ENCODE measurements around the gene DYNLT2B.
"Not testable (repeated sequence)": the region's sequence is repeated elsewhere in the genome, so short reads cannot be mapped to it uniquely, and the experiment has no call there.

The DYNLT2B gene

DNA sequence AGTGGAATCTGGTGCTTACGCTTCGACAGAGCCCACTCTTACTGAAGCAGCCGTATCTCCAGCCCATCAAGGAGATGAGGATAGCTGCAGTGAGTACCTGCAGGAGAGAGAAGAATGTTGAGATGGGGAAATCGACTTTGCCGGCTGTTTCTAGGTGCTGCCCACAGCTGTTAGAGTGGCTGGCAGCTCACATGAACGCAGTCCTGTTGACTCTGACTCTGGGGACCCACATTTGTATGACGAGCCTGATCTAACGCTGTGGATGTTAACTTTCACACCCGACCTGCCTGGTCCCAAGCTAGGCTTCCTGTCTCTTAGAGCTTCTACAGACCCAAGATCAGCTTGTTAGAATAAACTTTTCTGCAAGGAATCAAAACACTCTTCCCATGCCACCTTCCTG lies 8.9 kb upstream of the DYNLT2B start:
- DNase-seq (ENCODE audit: low read depth) = no peak

DNA sequence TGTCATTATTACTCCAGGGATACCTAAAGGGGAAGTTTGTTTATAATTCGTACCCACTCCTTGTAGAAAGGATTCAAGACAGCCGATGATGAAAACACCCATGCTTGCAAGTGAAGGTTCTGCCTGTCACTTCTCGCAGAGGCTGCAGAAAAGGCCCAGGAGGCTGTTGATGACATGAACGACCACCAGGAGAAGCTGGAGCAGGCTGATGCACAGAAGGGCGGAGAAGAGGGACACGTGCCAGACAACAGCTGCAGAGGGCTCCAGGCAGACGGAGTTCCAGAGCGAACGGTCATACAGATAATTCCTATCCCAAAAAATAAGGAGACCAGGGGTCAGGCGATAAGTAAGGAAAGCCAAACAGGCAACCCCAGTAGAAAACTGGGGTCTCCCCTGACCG lies 5.7 kb upstream of the DYNLT2B start:
- DNase-seq (ENCODE audit: low read depth) = no peak

DNA sequence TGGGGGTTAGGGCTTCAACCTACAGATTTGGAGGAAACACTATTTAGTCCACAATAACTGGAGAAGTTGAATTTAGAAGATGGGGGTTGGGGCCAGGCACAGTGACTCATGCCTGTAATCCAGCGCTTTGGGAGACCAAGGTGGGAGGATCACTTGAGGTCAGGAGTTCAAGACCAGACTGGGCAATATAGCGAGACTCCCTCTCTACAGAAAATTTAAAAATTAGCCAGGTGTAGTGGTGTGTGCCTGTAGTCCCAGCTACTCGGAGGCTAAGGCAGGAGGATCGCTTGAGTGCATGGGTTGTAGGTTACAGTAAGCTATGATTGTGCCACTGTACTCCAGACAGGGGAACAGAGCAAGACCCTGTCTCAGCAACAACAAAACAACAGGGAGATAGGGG lies 5.0 kb upstream of the DYNLT2B start:
- no peak for DNase-seq (ENCODE audit: low read depth)

DNA sequence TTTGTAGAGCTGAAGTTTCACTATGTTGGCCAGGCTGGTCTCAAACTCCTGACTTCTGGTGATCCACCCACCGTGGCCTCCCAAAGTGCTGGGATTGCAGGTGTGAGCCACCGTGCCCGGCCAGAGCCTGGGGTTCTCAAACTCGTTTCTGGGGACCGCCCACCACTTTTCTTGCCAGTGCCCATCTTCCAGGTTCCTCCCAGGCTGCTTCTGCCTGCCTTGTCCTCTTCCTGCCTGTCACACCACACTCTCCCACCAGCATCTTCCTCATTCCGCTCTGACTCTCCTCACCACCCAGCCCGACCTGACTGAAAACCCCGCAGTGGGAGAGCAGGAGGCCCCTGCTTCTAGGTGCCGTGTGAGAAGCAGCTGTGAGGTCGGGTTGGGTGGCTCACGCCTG lies 3.1 kb upstream of the DYNLT2B start:
- no peak for DNase-seq (ENCODE audit: low read depth)

DNA sequence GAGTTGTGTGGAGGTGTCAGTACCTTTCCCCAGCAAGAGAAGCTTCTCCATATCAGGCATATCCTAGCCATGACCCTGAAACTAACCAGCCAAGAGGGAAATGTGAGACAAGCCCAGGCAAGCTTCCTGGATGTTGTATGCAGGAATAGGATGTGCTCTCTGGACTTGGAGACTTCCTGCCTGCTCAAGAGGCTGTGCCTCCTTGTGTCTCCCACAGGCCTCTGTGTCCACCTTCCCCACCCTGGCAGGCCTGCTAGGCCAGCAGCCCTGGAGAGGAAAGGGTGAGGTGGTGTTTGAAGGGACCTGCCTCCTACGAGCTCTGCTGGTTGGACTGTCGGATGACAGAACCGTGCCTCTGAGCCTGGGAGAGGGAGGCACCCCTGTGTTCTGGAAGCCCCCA lies 2.1 kb upstream of the DYNLT2B start:
- no peak for DNase-seq (ENCODE audit: low read depth)

DNA sequence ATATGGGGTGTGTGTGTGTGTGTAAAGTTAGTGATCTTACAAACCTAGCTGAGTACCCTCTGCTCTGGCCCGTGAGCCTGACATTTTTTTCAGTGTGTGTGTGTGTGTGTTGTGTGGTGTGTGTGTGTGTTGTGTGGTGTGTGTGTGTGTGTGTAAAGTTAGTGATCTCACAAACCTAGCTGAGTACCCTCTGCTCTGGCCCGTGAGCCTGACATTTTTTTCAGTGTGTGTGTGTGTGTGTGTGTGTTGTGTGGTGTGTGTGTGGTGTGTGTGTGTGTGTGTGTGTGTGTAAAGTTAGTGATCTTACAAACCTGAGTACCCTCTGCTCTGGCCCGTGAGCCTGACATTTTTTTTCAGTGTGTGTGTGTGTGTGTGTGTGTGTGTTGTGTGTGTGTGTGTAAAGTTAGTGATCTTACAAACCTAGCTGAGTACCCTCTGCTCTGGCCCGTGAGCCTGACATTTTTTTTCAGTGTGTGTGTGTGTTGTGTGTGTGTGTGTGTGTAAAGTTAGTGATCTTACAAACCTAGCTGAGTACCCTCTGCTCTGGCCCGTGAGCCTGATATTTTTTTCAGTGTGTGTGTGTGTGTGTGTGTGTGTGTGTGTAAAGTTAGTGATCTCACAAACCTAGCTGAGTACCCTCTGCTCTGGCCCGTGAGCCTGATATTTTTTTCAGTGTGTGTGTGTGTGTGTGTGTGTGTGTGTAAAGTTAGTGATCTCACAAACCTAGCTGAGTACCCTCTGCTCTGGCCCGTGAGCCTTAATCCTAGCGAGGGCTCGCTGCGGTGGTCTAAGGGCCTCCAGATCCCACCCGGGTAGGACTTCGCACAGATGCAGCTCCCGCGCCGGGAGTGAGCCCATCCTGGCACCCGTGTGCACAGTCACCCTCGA lies 997 bp downstream of the DYNLT2B start:
- not testable (repeated sequence) for DNase-seq (ENCODE audit: low read depth)

DNA sequence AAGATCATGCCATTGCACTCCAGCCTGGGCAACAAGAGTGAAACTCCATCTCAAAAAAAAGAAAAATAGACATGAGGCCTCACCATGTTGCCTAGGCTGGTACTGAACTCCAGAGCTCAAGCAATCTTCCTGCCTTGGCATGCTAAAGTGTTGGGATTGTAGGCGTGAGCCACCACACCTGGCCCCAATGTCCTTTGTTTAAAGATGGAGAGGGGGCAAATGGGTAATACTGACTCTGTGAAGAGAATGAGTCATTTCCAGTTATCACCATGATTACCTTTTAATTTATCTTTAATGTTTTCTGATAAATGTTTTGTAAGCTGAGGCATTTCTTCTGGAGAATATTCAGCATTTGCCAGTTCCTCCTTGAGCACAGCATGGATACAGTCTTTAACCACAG lies 2.2 kb downstream of the DYNLT2B start:
- no peak for DNase-seq (ENCODE audit: low read depth)

DNA sequence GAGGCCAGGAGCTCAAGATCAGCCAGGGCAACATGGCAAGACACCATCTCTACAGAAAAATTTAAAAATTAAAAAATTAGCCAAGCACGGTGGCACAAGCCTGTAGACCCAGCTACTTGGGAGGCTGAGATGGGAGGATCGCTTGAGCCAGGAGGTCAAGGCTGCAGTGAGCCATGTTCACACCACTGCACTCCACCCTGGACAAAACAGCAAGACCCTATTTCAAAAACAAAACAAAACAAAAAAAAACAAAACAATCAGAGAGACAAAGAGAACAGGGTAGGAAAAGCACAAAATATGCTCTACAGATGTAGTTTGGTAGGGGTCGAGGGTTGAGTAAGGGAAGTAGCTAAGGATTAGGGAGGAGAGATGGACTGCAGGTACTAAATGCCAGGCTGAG lies 3.4 kb downstream of the DYNLT2B start:
- no peak for DNase-seq (ENCODE audit: low read depth)

DNA sequence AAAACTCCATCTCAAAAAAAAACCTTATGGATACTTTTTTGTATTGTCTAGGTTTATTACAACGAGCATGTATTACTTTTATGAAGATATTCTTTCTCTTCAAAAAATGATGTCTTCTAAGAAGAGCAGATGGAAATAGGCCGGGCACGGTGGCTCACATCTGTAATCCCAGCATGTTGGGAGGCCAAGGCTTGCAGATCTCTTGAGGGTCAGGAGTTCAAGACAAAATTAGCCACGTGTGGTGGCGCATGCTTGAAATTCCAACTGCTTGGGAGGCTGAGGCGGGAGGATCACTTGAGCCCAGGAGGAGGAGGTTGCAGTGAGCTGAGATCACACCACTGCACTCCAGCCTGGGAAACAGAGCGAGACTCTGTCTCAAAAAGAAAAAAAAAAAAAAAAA lies 4.0 kb downstream of the DYNLT2B start:
- not testable (repeated sequence) for DNase-seq (ENCODE audit: low read depth)

DNA sequence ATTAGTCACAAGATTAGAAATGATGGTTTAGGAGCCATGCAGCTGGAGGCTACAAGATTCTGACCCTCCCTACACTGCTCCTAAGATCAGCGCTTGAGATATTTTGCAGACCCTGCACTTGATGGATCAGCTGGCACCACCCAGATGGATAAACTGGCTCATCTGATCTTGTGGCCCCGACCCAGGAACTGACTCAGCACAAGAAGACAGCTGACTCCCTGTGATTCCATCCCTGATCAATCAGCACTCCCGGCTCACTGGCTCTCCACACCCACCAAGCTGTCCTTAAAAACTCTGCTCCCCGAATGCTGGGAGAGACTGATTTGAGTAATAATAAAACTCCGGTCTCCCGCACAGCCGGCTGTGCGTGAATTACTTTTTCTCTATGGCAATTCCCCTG lies 15.1 kb downstream of the DYNLT2B start:
- DNase-seq (ENCODE audit: low read depth) = not testable (repeated sequence)

DNA sequence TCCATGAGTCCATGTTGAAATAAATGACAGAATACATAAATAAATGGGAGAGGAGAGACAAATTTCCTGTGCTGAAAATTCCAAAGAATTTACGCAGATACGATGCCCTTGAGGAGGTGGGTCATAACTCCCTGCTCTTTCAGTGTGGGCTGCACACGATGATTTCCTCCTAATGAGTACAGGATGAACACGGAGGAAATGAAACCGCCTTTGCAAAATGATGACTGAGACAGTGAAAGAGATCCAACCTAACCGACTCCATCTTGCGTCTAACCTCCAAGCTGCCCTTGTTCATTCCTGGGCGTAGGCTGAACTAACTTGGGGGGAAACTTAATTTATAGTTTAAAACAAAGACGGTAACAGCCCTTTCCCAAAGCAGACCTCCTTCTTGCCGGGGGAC lies 15.5 kb downstream of the DYNLT2B start:
- not testable (repeated sequence) for DNase-seq (ENCODE audit: low read depth)

DNA sequence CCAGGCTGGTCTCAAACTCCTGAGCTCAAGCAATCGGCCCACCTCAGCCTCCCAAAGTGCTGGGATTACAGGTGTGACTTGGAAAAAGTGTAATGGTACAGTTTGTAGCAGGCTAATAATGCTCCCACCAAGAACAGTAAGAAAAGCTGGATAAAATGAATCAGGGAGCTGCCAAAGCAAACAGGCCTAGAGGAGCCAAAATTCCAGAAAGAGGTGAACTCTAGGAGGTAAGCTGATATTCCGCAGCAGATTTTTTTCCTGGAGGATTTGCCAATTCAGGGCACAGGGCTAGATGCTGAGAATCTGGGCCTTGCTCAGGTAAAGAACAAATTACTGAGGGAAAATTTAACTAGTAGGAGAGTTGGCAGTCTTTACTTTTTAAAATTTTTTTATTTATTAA lies 19.5 kb downstream of the DYNLT2B start:
- no peak for DNase-seq (ENCODE audit: low read depth)

DNA sequence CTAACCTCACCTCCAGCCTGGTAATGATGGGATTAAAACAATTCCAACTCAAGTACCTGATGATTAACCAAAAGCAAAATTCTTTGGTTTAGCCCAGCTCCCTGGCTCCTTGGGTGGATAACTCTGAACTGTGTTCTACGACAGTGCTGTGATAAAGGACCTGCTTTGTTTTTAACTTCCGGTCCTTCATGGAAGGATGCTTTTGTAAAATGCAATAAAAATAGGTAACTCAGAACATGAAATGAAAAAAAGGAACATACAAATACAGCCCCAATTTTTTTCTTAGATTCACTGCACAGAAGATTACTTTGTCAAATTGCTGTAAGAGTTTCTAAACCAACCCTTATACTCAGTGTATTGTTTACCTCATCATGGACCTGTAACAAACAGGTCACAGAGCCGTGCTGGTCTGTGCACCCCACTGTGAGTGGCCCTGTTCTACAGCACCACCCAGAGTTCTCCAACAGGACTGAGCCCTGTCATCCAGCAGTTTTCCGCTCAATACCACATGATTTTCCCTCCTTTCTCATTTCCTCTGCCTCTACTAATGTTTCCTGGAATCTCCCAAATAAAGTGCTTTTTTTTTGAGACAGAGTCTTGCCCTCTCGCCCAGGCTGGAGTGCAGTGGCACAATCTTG lies 25.6 kb downstream of the DYNLT2B start:
- no peak for DNase-seq (ENCODE audit: low read depth)

DNA sequence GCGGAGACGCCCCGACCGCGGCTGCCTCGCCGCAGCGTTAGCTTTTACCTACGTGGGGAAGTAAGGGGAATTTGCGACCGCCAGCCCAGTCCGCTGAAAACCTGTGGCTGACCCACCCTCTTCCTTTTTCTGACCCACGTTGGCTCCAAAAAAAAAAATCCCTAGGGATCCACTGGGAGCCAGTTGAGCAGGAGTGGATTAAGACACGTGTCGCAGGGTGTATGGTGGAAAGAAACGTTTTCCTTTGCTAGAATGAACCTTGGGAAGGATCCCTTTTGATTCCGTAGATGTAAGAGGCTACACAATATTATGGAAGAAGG lies 29.9 kb downstream of the DYNLT2B start:
- no peak for DNase-seq (ENCODE audit: low read depth)

DNA sequence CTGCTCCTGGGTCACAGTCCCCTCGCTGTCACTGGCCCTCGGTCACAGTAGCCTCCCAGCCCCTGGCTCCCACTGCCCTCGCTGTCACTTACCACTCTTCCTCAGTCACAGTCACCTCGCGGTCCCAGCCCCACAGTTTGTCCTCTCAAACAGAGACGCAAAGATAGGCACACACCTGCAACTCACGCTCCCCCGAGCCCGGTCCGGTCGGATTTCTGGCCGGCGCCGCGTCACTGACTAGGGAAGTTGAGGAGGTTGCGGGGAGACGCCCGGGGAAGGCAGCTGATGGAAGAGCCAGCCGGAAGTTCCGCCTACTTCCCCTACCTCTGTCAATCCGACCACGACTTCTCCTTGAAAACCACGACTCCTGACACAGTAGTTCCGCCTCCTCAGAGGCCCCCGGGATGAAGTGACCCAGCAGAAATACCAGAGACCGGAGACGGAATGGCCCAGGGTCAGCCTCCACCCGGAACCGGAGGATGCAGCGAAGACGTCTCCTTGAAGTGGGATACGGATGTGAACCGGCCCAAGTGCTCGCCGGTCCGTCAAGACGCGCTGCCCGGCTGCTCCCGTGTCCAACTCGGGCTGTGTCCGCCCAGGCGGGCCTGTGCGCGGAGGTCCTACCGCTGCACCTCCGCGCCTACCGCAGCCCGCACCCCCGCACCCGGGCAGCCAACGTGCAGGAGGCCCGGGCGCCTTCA lies 30.4 kb downstream of the DYNLT2B start, which contains the start of gene PCYT1A:
Gene PCYT1A (minus strand): TSS at position 287 of the 701 bp plus-strand sequence. CDS start 17,195 bp downstream, outside the sequence.
- peak; percentile 49 for DNase-seq (ENCODE audit: low read depth)

DNA sequence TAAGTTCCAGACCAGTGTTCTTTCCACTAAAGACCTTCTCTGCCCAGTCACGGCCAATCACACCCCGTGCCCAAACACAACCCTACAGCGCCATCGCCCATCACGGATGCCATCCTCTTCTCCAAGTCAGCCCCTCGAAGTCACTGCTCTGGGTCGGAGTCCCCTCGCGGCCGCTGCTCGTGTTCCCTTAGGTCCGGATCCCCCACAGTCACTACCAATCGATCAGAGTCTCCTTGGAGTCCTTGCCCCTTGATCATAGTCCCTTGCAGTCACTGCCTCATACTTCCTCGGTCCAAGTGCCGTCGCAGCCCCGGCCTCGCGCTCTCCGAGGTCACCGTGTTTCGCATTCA lies 31.0 kb downstream of the DYNLT2B start:
- no peak for DNase-seq (ENCODE audit: low read depth)

DNA sequence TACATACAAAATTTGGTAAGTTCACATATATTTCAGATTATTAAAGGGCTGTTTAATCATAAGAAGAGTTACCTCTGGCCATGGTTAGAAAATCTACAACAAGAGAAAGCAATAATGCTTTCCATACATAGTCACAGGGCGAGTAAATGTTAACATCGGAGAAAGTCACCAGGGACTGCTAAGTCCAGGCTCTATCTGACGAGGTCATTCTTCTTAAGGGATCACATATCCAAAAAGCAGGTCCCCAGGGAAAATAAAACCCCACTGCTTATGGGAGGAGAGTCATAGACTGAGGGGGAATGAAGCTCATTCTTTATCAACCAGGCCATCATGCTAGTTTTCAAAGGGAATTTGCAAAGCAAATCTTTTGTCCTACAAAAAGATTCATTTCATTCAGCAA lies 33.6 kb downstream of the DYNLT2B start:
- no peak for DNase-seq (ENCODE audit: low read depth)

DNA sequence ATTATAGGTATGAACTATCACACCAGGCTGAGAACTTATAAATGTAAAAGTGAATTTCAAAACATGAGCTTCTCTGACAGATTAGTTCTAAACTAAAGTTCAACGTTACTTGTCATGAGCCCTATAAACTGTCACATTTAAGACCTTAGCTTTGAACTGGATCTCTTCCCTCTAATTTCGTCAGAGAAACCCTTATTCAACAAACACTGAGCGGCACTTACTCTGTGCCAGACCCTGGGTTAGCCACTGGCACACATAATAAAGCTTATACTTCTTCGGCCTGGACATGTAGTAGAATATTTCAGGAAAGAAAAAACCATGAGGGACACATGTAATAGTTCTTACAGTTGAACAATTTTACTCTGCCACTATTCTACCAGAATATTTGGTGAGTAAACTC lies 36.1 kb downstream of the DYNLT2B start:
- DNase-seq (ENCODE audit: low read depth) = no peak

DNA sequence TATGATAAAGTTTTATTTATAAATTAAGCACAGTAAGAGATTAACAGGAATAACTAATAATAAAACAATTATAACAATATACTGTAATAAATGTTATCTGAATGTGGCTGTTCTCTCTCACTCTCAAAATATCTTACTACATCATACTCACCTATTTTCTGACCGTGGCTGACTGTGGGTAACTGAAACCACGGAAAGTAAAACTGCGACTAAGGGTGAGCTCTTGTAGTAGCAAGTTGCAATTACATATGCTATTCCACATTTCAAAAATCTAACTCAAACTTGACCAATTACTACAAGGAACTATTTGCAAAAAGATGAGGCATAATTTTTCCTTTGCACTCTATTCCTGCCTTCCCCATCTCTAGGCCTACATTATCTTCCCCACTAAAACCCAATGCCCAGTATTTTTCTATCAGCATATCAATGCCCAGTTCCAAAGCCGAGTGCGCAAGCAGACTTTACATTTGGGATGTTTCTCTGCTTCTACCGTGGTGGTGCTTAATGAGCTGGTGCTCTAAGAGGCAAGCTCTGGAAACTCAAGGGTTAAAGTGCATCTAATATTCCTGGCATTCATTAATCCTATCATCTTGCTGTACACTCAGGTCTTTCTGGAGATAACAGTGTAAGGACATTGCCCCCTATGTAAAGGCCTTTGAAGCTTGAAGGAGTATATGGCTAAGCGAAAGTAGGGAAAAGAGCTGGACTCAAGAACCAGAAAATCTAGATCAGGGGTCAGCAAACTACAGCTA lies 37.2 kb downstream of the DYNLT2B start:
- no peak for DNase-seq (ENCODE audit: low read depth)

DNA sequence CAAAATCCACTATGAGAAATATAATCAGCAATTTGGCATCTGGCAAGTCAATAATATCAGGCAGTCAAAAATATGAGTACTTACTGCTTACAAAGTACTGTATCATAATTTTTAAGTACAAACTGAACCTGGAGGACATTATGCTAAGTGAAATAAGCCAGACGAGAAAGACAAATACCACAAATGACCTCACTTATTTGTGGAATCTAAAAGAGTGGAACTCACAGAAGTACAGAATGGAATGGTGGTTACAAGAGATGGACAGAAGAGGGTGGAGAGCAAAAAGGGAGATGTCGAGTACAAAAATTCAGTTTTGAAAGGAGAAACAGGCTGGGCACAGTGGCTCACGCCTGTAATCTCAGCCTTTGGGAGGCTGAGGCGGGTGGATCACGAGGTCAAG lies 42.9 kb downstream of the DYNLT2B start:
- DNase-seq (ENCODE audit: low read depth) = no peak

DNA sequence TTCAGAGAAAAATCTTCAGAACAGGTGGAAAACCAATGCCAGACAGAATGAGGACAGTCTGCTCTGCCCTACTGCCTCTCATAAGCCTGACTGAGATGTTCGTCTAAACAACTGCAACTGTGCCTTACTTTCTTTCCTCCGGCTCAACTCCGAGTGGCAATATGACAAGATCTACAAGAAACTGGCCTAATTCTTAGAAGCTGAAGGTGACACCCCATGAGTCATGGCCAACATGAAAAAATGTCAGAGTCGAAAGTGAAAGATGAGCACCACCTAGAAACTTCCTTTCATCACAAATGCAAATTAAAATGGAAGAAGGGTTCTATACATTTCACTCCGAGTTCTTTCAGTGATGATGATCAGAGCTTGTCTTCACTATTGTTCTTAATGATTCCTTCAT lies 43.5 kb downstream of the DYNLT2B start:
- peak; percentile 51 for DNase-seq (ENCODE audit: low read depth)

DNA sequence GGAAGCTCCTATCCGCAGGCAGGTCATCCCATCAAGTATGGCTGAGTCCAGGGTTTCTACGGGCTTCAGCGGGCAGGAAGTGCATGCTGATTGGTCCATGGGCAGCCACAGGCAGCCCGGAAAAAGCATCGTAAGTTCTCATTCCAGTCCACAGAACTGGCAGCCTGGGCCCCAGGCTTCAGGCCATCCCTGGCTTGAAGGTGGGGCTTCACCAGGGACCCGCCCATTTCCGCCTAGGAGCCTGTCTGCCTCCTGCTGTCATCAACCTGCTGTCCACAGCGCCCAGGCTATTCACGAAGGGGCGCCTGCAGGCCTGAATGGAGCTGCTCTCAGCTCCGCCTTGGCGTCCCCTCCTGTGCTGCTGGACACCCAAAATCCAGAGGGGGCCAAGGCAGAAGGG lies 44.4 kb downstream of the DYNLT2B start:
- DNase-seq (ENCODE audit: low read depth) = no peak
